ENCODE data around the gene DLGAP1. TPM values are rescaled to one million over a fixed set of nuclear protein-coding genes. Genes with fewer than 3 reads are reported as not detected.

Gene DLGAP1
- total and polyA plus RNA-seq, 4 donors, result 0.06 to 1.2 (median 0.17) TPM; not detected in 1

DNA sequence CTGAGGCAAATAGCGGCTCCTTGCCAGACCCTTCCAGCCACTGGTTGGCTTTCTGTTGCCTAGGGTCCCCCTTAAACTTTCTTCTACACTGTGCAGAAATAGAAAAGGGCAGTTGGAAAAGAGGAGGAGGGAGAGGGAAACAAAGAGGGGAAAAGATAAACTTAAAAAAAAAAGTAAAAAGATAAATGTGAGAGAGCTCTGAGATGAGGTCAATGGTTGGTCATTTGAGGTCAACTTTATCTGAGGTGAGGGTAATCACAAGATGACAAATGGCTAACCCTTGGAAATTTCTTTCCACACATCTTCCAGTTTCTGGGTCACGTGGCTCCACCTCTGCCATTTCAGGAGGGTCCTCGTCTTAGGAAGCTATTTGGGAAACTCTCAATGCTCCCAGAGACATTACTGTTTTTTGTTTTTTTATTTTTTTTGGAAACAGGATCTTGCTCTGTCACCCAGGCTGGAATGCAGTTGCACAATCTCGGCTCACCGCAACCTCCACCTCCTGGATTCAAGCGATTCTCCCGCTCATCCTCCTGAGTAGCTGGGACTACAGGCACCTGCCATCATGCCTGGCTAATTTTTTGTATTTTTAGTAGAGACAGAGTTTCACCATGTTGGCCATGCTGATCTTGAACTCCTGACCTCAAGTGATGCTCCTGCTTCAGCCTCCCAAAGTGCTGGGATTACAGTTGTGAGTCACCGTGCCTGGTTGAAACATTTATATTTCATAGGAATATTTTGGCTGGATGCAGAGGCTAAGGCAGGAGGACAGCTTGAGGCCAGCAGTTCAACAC, 805.3 kb downstream of the DLGAP1 start:
- 54% methylated on average over 8 of the region's 8 CpGs for WGBS
- no peak overlapping the region for H3K27ac ChIP-seq (ENCODE audit: low read depth in 1 of 2, low read length in 2 of 2)
- TF ChIP-seq MAX (IDR thresholded peaks at IDR 0.05) (no peak), EGR1 (IDR thresholded peaks at IDR 0.05; ENCODE audit: low read depth in 2 of 2) (no peak), FOXA1 (IDR thresholded peaks at IDR 0.05) (no peak)
- H3K9me3 ChIP-seq (ENCODE audit: control insufficient read depth in 4 of 4, low read length in 3 of 4), result no peaks in the 10 kb centered on the region
- no peaks in the 10 kb centered on the region for H3K36me3 ChIP-seq (ENCODE audit: control insufficient read depth in 4 of 4, insufficient read depth in 3 of 4, low read depth in 1 of 4, low read length in 3 of 4)
- no peak for DNase-seq (ENCODE audit: low spot score)
- peaks cover 0 to 4% (median under 1%) of the 10 kb centered on the region in 4 donors for H3K4me1 ChIP-seq (ENCODE audit: control insufficient read depth in 4 of 4, insufficient read depth in 4 of 4, low read length in 3 of 4)
- H3K9ac ChIP-seq (ENCODE audit: low read depth in 1 of 2, low read length in 2 of 2), result no peak overlapping the region
- H3K27me3 ChIP-seq (ENCODE audit: control insufficient read depth in 4 of 4, insufficient read depth in 4 of 4, low read length in 3 of 4), result no peaks in the 10 kb centered on the region
- no peak overlapping the region for H3K4me3 ChIP-seq (ENCODE audit: low read depth in 1 of 3, low read length in 3 of 3)

- H3K27ac ChIP-seq (ENCODE audit: low read depth in 1 of 2, low read length in 2 of 2), result no peak overlapping the region
- no peaks in the 10 kb centered on the region for H3K36me3 ChIP-seq (ENCODE audit: control insufficient read depth in 4 of 4, insufficient read depth in 3 of 4, low read depth in 1 of 4, low read length in 3 of 4)
- TF ChIP-seq, protein P1, sequence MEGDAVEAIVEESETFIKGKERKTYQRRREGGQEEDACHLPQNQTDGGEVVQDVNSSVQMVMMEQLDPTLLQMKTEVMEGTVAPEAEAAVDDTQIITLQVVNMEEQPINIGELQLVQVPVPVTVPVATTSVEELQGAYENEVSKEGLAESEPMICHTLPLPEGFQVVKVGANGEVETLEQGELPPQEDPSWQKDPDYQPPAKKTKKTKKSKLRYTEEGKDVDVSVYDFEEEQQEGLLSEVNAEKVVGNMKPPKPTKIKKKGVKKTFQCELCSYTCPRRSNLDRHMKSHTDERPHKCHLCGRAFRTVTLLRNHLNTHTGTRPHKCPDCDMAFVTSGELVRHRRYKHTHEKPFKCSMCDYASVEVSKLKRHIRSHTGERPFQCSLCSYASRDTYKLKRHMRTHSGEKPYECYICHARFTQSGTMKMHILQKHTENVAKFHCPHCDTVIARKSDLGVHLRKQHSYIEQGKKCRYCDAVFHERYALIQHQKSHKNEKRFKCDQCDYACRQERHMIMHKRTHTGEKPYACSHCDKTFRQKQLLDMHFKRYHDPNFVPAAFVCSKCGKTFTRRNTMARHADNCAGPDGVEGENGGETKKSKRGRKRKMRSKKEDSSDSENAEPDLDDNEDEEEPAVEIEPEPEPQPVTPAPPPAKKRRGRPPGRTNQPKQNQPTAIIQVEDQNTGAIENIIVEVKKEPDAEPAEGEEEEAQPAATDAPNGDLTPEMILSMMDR (IDR thresholded peaks at IDR 0.05; ENCODE audit: low read depth, low read length, missing input control), result no peak
- TF ChIP-seq SP1 (IDR thresholded peaks at IDR 0.05), result no peak
- no peak for TF ChIP-seq HNF4G (IDR thresholded peaks at IDR 0.05)
- no peak for TF ChIP-seq REST (IDR thresholded peaks at IDR 0.05)
- no peak for TF ChIP-seq TAF1 (conservative IDR thresholded peaks at IDR 0.05)
- TF ChIP-seq FOXA1 (IDR thresholded peaks at IDR 0.05), result no peak
- TF ChIP-seq NR2F2 (IDR thresholded peaks at IDR 0.05), result no peak
- no peak for TF ChIP-seq RXRA (IDR thresholded peaks at IDR 0.05)
- TF ChIP-seq ZBTB33 (IDR thresholded peaks at IDR 0.05), result no peak
- no peak for TF ChIP-seq GABPA (IDR thresholded peaks at IDR 0.05 in 1 of 2, conservative IDR thresholded peaks at IDR 0.05 in 1 of 2)
- TF ChIP-seq HNF4A (conservative IDR thresholded peaks at IDR 0.05), result no peak
- no peak for TF ChIP-seq RAD21 (IDR thresholded peaks at IDR 0.05)
- no peak for TF ChIP-seq EGR1 (IDR thresholded peaks at IDR 0.05; ENCODE audit: low read depth in 2 of 2)
- TF ChIP-seq ATF3 (IDR thresholded peaks at IDR 0.05), result no peak
- TF ChIP-seq MAX (IDR thresholded peaks at IDR 0.05), result no peak
- no peak for TF ChIP-seq YY1 (IDR thresholded peaks at IDR 0.05)
- no peaks in the 10 kb centered on the region for H3K27me3 ChIP-seq (ENCODE audit: control insufficient read depth in 4 of 4, insufficient read depth in 4 of 4, low read length in 3 of 4)
- no peak overlapping the region for H3K4me3 ChIP-seq (ENCODE audit: low read depth in 1 of 3, low read length in 3 of 3)
- no peak overlapping the region for H3K9ac ChIP-seq (ENCODE audit: low read depth in 1 of 2, low read length in 2 of 2)
- peaks cover 0 to 4% (median under 1%) of the 10 kb centered on the region in 4 donors for H3K4me1 ChIP-seq (ENCODE audit: control insufficient read depth in 4 of 4, insufficient read depth in 4 of 4, low read length in 3 of 4)
- WGBS, result 92% methylated on average over 6 of the region's 6 CpGs
- DNase-seq (ENCODE audit: low spot score), result no peak
- H3K9me3 ChIP-seq (ENCODE audit: control insufficient read depth in 4 of 4, low read length in 3 of 4), result no peaks in the 10 kb centered on the region
Observed at GRCh38 chr18:3649135-3649632, 805.9 kb downstream of the DLGAP1 start.

Data from liver (tissue), 9 donors.